GM12873 (cell line): Measurements from ENCODE around the gene ADCYAP1.

ENCODE experiments used
- CTCF ChIP-seq: IDR thresholded peaks from 2 replicates; pipeline ENCODE4 v1.5.1; 2012; ENCODE audit warnings: low read depth, mild to moderate bottlenecking, moderate library complexity, low read length, control low read depth; ENCODE audit not compliant: insufficient read depth; ENCODE audit errors: missing control alignments

Gene ADCYAP1

GRCh38 chr18:887716-888115 is 17.0 kb upstream of the ADCYAP1 start:
- TF ChIP-seq CTCF = no peak

- no peak for TF ChIP-seq CTCF
Measured at GRCh38 chr18:892316-892715, 12.4 kb upstream of the ADCYAP1 start.

- TF ChIP-seq CTCF = no peak
Measured at GRCh38 chr18:896315-896714, 8.4 kb upstream of the ADCYAP1 start.

- TF ChIP-seq CTCF = no peak
Measured at GRCh38 chr18:901761-902160, 2.9 kb upstream of the ADCYAP1 start.

GRCh38 chr18:902229-902628 is 2.4 kb upstream of the ADCYAP1 start:
- TF ChIP-seq CTCF = no peak

GRCh38 chr18:903701-904100 is 970 bp upstream of the ADCYAP1 start:
- TF ChIP-seq CTCF = no peak

- TF ChIP-seq CTCF = no peak
Measured at GRCh38 chr18:905307-905947, 756 bp downstream of the ADCYAP1 start.
